HFFc6 (cell line): ENCODE measurements around the gene GPR45. TPM values are rescaled to one million over a fixed set of nuclear protein-coding genes. Genes with fewer than 3 reads are reported as not detected.

Source experiments
- DNase-seq: peaks from one replicate; pipeline ENCODE4 v3.0.0-alpha.2; 2018
- H3K27ac Mint-ChIP-seq: 2 replicates; pipeline ENCODE4 v1.8.0; 2020; ENCODE audit warnings: mild to moderate bottlenecking, mixed read lengths
- H3K27me3 Mint-ChIP-seq: 2 replicates; pipeline ENCODE4 v1.8.0; 2021; ENCODE audit warnings: mild to moderate bottlenecking, moderate library complexity, mixed read lengths; ENCODE audit not compliant: insufficient read depth
- H3K36me3 Mint-ChIP-seq: 2 replicates; pipeline ENCODE4 v1.8.0; 2021; ENCODE audit warnings: low read depth, mixed read lengths
- H3K4me1 Mint-ChIP-seq: 2 replicates; pipeline ENCODE4 v1.8.0; 2020; ENCODE audit warnings: low read depth, mixed read lengths
- H3K4me3 Mint-ChIP-seq: 2 replicates; pipeline ENCODE4 v1.8.0; 2020; ENCODE audit warnings: mild to moderate bottlenecking, moderate library complexity, mixed read lengths
- H3K9me3 Mint-ChIP-seq: 2 replicates; pipeline ENCODE4 v1.8.0; 2020; ENCODE audit warnings: mild to moderate bottlenecking, mixed read lengths
- CTCF ChIP-seq: fragments of 200-600 bp; sonication (generic); IDR thresholded peaks from 2 replicates; pipeline ENCODE4 v1.5.0; 2021; ENCODE audit warnings: antibody characterized with exemption, mild to moderate bottlenecking
- total RNA-seq, 6 experiments: library from RNA; stranded (reverse); fragmentation: NEBNext Ultra II Directional; extraction: Animal tissue kit (Norgen Biotek cat#: 25700); gene quantifications; 2 replicates in 1 of 6; 3 replicates in 5 of 6; pipeline ENCODE4 v1.2.3, GENCODE V29; 2021

GPR45 gene
- total RNA-seq, 6 experiments from 2014 or later: not detected

GRCh38 chr2:105262651-105263091 lies 21.1 kb downstream of the GPR45 start:
- peaks cover 27% of the 10 kb centered on the region for H3K36me3 Mint-ChIP-seq
- TF ChIP-seq CTCF: no peak
- peak overlapping the region; percentile 94 for H3K27ac Mint-ChIP-seq
- no peak for DNase-seq
- H3K27me3 Mint-ChIP-seq: peaks cover 4% of the 10 kb centered on the region; the same call in 1 of the 2 replicates
- H3K9me3 Mint-ChIP-seq: no peaks in the 10 kb centered on the region
- H3K4me1 Mint-ChIP-seq: peaks cover 54% of the 10 kb centered on the region
- peak overlapping the region; percentile 15; the same call in 1 of the 2 replicates for H3K4me3 Mint-ChIP-seq

DNA sequence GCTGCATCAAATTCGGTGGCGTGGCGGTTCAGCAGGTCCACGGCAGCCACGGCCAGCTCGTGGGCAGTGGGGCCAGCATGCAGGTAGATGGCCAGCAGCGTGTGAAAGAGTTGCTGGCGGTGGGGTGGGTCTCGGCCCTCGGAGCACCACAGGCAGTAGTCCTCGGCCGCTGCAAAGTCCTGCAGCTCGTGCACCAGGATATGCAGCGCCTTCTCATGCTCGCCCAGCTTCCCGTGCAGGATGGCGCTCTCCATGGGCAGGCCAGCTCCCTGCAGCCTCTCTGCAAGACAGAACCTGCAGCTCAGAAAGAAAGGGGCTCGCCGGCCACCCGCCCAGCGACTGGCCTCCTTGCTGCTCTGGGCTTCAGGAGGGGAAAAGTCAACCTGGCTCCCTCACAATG lies 27.9 kb downstream of the GPR45 start:
- TF ChIP-seq CTCF: no peak
- peaks cover 16% of the 10 kb centered on the region for H3K36me3 Mint-ChIP-seq
- H3K4me1 Mint-ChIP-seq: no peaks in the 10 kb centered on the region
- no peaks in the 10 kb centered on the region for H3K27me3 Mint-ChIP-seq
- DNase-seq: no peak
- no peaks in the 10 kb centered on the region for H3K9me3 Mint-ChIP-seq
- no peak overlapping the region for H3K4me3 Mint-ChIP-seq
- no peak overlapping the region for H3K27ac Mint-ChIP-seq

GRCh38 chr2:105271393-105272045 lies 30.0 kb downstream of the GPR45 start:
- Mint-ChIP-seq H3K27me3 (no peaks in the 10 kb centered on the region), H3K4me3 (no peak overlapping the region), H3K27ac (no peak overlapping the region), H3K4me1 (no peaks in the 10 kb centered on the region), H3K9me3 (no peaks in the 10 kb centered on the region), H3K36me3 (peaks cover 6% of the 10 kb centered on the region)
- no peak for DNase-seq
- no peak for TF ChIP-seq CTCF

DNA sequence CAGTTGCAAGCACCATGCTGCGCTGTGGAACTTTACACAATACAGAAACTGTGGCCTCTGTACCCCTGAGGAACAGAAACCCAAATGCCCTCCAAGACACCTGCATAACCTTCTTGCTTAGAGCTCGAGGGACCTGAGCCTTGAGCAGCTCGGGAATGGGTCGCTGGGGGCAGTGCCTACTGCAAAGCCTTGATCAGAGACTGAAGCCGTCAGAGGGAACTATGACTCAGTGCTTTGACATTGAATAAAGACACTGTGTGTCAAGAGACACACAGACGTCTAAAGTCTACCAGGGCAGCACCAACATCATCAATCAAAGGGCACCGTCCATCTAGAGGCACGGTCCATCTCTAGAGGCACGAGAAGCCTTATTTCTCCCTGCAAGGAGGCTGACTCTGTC lies 30.6 kb downstream of the GPR45 start:
- Mint-ChIP-seq H3K4me1 (no peaks in the 10 kb centered on the region), H3K9me3 (no peaks in the 10 kb centered on the region), H3K4me3 (no peak overlapping the region), H3K27me3 (no peaks in the 10 kb centered on the region), H3K36me3 (peaks cover 5% of the 10 kb centered on the region), H3K27ac (no peak overlapping the region)
- DNase-seq: no peak
- TF ChIP-seq CTCF: no peak

DNA sequence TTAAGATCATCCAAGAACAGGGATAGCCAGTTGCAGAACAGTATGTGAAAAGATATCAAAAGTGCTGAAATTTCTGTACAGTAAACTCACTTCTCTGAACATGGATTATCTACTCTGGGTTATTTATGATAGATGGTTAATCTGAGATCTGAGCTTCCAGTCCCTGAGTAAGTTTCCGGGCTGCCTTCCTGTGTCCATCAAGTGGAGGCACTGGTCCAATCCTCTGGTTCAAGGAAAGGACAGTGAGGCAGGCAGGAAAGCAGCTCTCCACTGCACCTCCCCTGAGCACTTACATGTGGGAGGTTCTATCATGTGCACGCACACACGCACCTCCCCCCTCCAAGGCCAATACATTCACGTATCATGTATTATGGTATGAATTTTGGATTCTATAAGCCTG lies 32.5 kb downstream of the GPR45 start:
- H3K4me3 Mint-ChIP-seq: no peak overlapping the region
- no peaks in the 10 kb centered on the region for H3K9me3 Mint-ChIP-seq
- H3K36me3 Mint-ChIP-seq: peaks cover 5% of the 10 kb centered on the region
- H3K27ac Mint-ChIP-seq: no peak overlapping the region
- DNase-seq: no peak
- no peaks in the 10 kb centered on the region for H3K4me1 Mint-ChIP-seq
- no peak for TF ChIP-seq CTCF
- no peaks in the 10 kb centered on the region for H3K27me3 Mint-ChIP-seq
